Caki2 (cell line): ENCODE results near the gene FGF14. TPM values are rescaled to one million over a fixed set of nuclear protein-coding genes. Genes with fewer than 3 reads are reported as not detected.
"Not testable (repeated sequence)": the region's sequence is repeated elsewhere in the genome, so short reads cannot be mapped to it uniquely, and the experiment has no call there.

Experiments
- DNase-seq: peaks from one replicate; pipeline ENCODE4 v3.0.0-alpha.2; 2015; ENCODE audit warnings: low read depth
- in situ Hi-C: cut with HindIII; loops from 2 replicates; pipeline ENCODE4 v1.10.0; 2016; ENCODE audit warnings: low sequenced_read_pairs, low pct_unique_long_range_greater_than_20kb, mixed read lengths
- total RNA-seq: library from RNA; depleted of rRNA; stranded (reverse); fragments of >200 nt; shearing (Covaris generic); gene quantifications from 2 replicates; pipeline ENCODE4 v1.2.3, GENCODE V29; 2014; ENCODE audit warnings: low replicate concordance

FGF14 gene
- total RNA-seq, 1 experiment from 2014 or later = not detected

- in situ Hi-C loops, DNase-seq: not testable (repeated sequence)
These were observed 564.1 kb downstream of the FGF14 start for GRCh38 chr13:101837778-101838177.

GRCh38 chr13:101837288-101837687, 564.6 kb downstream of the FGF14 start:
- in situ Hi-C loops = no loop called here
- DNase-seq = no peak

GRCh38 chr13:101835920-101836319, 565.9 kb downstream of the FGF14 start:
- DNase-seq = no peak
- in situ Hi-C loops = no loop called here

- DNase-seq = no peak
- in situ Hi-C loops = no loop called here
These were observed 568.2 kb downstream of the FGF14 start for GRCh38 chr13:101833671-101834070.

- in situ Hi-C loops = no loop called here
- no peak for DNase-seq
These were observed 571.8 kb downstream of the FGF14 start for GRCh38 chr13:101830035-101830434.

GRCh38 chr13:101829484-101829883, 572.4 kb downstream of the FGF14 start:
- DNase-seq = peak; percentile 10
- in situ Hi-C loops = no loop called here

GRCh38 chr13:101828119-101828518, 573.7 kb downstream of the FGF14 start:
- in situ Hi-C loops = no loop called here
- DNase-seq = no peak

- DNase-seq = no peak
- in situ Hi-C loops = no loop called here
These were observed 584.0 kb downstream of the FGF14 start for GRCh38 chr13:101817898-101818297.

GRCh38 chr13:101811881-101812280, 590.0 kb downstream of the FGF14 start:
- in situ Hi-C loops = no loop called here
- no peak for DNase-seq

GRCh38 chr13:101811284-101811839, 590.5 kb downstream of the FGF14 start:
- in situ Hi-C loops = no loop called here
- DNase-seq = no peak

GRCh38 chr13:101799196-101799595, 602.7 kb downstream of the FGF14 start:
- no peak for DNase-seq
- in situ Hi-C loops = no loop called here

- no peak for DNase-seq
- in situ Hi-C loops = no loop called here
These were observed 603.4 kb downstream of the FGF14 start for GRCh38 chr13:101798437-101798836.

- in situ Hi-C loops = no loop called here
- no peak for DNase-seq
These were observed 606.4 kb downstream of the FGF14 start for GRCh38 chr13:101795460-101795859.

- DNase-seq = no peak
- in situ Hi-C loops = no loop called here
These were observed 606.8 kb downstream of the FGF14 start for GRCh38 chr13:101795025-101795424.

- in situ Hi-C loops = no loop called here
- no peak for DNase-seq
These were observed 609.7 kb downstream of the FGF14 start for GRCh38 chr13:101792189-101792588.

- in situ Hi-C loops = no loop called here
- DNase-seq = peak; percentile 30
These were observed 616.0 kb downstream of the FGF14 start for GRCh38 chr13:101785858-101786257.

- in situ Hi-C loops = no loop called here
- no peak for DNase-seq
These were observed 617.5 kb downstream of the FGF14 start for GRCh38 chr13:101784313-101784712.

GRCh38 chr13:101783554-101783953, 618.3 kb downstream of the FGF14 start:
- in situ Hi-C loops = no loop called here
- DNase-seq = no peak

- in situ Hi-C loops = no loop called here
These were observed 621.6 kb downstream of the FGF14 start for GRCh38 chr13:101780211-101780610.

GRCh38 chr13:101779147-101779546, 622.7 kb downstream of the FGF14 start:
- in situ Hi-C loops = no loop called here

More at GRCh38 chr13:101780211-101780610, 621.6 kb downstream of the FGF14 start:
- no peak for DNase-seq

GRCh38 chr13:101775267-101775666, 626.6 kb downstream of the FGF14 start:
- in situ Hi-C loops = no loop called here
- no peak for DNase-seq

More at GRCh38 chr13:101779147-101779546, 622.7 kb downstream of the FGF14 start:
- DNase-seq = no peak
